DOHH2 (cell line): Measurements from ENCODE around the gene PLEKHJ1.

ENCODE experiments used
- H3F3A ChIP-seq: fragments of 200-600 bp; sonication (generic), shearing (Covaris generic); 2 replicates; pipeline ENCODE4 v1.6.0; 2016; ENCODE audit warnings: antibody characterized with exemption, mild to moderate bottlenecking; ENCODE audit not compliant: control insufficient read depth, insufficient read depth
- H3K27ac ChIP-seq: fragments of 200-600 bp; sonication (generic); 2 replicates; pipeline ENCODE4 v1.5.1; 2014; ENCODE audit warnings: low read depth, mild to moderate bottlenecking, low read length, moderate library complexity
- H3K27me3 ChIP-seq: fragments of 200-600 bp; sonication (generic); 2 replicates; pipeline ENCODE4 v1.6.1; 2014; ENCODE audit warnings: mild to moderate bottlenecking, low read length, mixed read lengths; ENCODE audit not compliant: control insufficient read depth
- H3K36me3 ChIP-seq: fragments of 200-600 bp; sonication (generic); 2 replicates; pipeline ENCODE4 v1.6.1; 2014; ENCODE audit warnings: mild to moderate bottlenecking, low read length, moderate library complexity, mixed read lengths; ENCODE audit not compliant: control insufficient read depth
- H3K4me1 ChIP-seq: fragments of 200-600 bp; sonication (generic); 2 replicates; pipeline ENCODE4 v1.6.1; 2014; ENCODE audit warnings: mild to moderate bottlenecking, low read length, mixed read lengths; ENCODE audit not compliant: control insufficient read depth
- H3K4me2 ChIP-seq: fragments of 200-600 bp; sonication (generic); 2 replicates; pipeline ENCODE4 v1.6.0; 2014; ENCODE audit warnings: mild to moderate bottlenecking, low read length, moderate library complexity
- H3K4me3 ChIP-seq: fragments of 200-600 bp; sonication (generic); 2 replicates; pipeline ENCODE4 v1.5.1; 2014; ENCODE audit warnings: mild to moderate bottlenecking, low read length, mixed read lengths
- H3K79me2 ChIP-seq: fragments of 200-600 bp; sonication (generic); 2 replicates; pipeline ENCODE4 v1.6.1; 2014; ENCODE audit warnings: mild to moderate bottlenecking, low read length, mixed read lengths; ENCODE audit not compliant: control insufficient read depth
- H3K9me2 ChIP-seq: fragments of 200-600 bp; sonication (generic); replicated peaks from 2 replicates; pipeline ENCODE4 v1.6.1; 2014; ENCODE audit warnings: mild to moderate bottlenecking, low read length, mixed read lengths; ENCODE audit not compliant: control insufficient read depth
- H3K9me3 ChIP-seq: fragments of 200-600 bp; sonication (generic); 2 replicates; pipeline ENCODE4 v1.6.1; 2014; ENCODE audit warnings: antibody characterized with exemption, low read length, mixed read lengths; ENCODE audit not compliant: control insufficient read depth, insufficient read depth
- H4K20me1 ChIP-seq: fragments of 200-600 bp; sonication (generic); 2 replicates; pipeline ENCODE4 v1.6.0; 2014; ENCODE audit warnings: low read depth, mild to moderate bottlenecking, antibody characterized with exemption, low read length, moderate library complexity; ENCODE audit not compliant: control insufficient read depth, insufficient read depth
- EZH2phosphoT487 ChIP-seq: fragments of 200-600 bp; sonication (generic); IDR thresholded peaks from 2 replicates; pipeline ENCODE4 v1.6.1; 2017; ENCODE audit warnings: borderline replicate concordance, mild to moderate bottlenecking, antibody characterized with exemption, low read length, moderate library complexity, mixed read lengths
- TF ChIP-seq, protein P1 (sequence below): fragments of 200-600 bp; sonication (generic); IDR thresholded peaks from one replicate; pipeline ENCODE4 v1.5.1; 2014; ENCODE audit warnings: antibody characterized with exemption, mild to moderate bottlenecking, low read depth, low read length; ENCODE audit not compliant: poor library complexity, severe bottlenecking

Gene PLEKHJ1

DNA sequence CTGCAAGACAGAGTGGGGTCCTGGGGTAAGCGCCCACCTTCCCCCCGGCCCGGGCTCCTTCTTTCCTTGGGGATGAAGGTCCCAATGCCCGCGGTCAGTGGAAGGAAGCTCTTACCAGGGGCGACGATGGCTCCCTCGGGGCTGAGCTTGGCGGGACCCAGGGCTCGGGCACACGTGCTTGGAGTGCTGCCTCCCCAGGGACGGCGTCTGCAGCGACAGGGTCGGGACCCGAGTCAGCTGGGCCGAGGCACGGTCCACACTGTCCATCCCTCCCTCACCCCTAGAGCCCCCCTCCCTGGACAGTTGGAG lies 16.6 kb upstream of the PLEKHJ1 start:
- peaks cover 47% of the 10 kb centered on the region for H3K4me1 ChIP-seq
- peaks cover 19% of the 10 kb centered on the region; the same call in 1 of the 2 replicates for H3K36me3 ChIP-seq
- H3K4me3 ChIP-seq, result peak overlapping the region; percentile 30
- H3K9me2 ChIP-seq, result no peaks in the 10 kb centered on the region
- H3K4me2 ChIP-seq, result peak overlapping the region; percentile 65
- H3K27ac ChIP-seq, result no peak overlapping the region
- no peaks in the 10 kb centered on the region for H3K9me3 ChIP-seq
- peaks cover 13% of the 10 kb centered on the region for H3F3A ChIP-seq
- TF ChIP-seq, protein P1, sequence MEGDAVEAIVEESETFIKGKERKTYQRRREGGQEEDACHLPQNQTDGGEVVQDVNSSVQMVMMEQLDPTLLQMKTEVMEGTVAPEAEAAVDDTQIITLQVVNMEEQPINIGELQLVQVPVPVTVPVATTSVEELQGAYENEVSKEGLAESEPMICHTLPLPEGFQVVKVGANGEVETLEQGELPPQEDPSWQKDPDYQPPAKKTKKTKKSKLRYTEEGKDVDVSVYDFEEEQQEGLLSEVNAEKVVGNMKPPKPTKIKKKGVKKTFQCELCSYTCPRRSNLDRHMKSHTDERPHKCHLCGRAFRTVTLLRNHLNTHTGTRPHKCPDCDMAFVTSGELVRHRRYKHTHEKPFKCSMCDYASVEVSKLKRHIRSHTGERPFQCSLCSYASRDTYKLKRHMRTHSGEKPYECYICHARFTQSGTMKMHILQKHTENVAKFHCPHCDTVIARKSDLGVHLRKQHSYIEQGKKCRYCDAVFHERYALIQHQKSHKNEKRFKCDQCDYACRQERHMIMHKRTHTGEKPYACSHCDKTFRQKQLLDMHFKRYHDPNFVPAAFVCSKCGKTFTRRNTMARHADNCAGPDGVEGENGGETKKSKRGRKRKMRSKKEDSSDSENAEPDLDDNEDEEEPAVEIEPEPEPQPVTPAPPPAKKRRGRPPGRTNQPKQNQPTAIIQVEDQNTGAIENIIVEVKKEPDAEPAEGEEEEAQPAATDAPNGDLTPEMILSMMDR, result no peak
- no peak for TF ChIP-seq EZH2phosphoT487
- H4K20me1 ChIP-seq, result no peaks in the 10 kb centered on the region
- H3K79me2 ChIP-seq, result peaks cover 4% of the 10 kb centered on the region
- H3K27me3 ChIP-seq, result no peaks in the 10 kb centered on the region

DNA sequence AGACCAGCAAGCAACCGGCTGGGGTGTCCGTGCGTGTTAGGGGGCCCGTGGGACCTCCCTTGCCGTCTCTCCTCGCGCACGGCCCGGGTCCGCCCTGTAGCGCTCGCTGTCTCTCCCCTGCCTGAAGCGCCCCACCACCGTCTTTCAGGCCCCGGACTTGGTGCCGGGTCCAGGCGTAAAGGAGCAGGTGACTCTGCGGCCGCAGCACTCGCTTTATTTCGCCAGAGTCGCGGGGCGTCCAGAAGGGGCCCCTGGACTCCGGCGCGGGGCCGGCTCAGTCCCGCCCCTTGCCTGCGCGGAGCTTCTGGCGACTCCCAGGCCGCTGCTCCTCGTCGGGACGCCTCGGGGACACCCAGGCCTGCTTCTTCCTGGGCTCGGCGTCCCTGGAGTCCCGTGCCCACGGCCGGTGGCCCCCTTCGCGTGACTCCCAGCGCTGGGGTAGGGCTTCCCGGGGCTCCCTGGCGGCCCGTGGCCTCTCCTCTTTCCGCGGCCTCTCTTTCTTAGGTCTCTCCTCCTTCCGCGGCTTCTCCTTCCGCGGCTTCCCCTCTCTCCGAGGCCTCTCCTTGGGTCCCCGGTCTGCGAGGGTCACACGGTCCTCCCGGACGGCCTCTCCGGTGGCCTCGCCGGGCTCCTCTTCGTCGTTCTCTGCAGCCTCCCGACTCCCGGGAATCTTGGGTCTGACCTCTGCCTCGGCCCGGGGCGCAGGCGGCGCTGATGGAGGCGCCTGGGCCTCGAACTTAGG lies 16.1 kb upstream of the PLEKHJ1 start:
- Histone ChIP-seq H3K9me3 (no peaks in the 10 kb centered on the region), H3K79me2 (peaks cover 4% of the 10 kb centered on the region), H3K36me3 (peaks cover 25% of the 10 kb centered on the region), H3K4me1 (peaks cover 42% of the 10 kb centered on the region), H3K4me3 (peak overlapping the region; percentile 30; the same call in 1 of the 2 replicates), H4K20me1 (no peaks in the 10 kb centered on the region), H3K27ac (no peak overlapping the region), H3K9me2 (no peaks in the 10 kb centered on the region), H3F3A (peaks cover 11% of the 10 kb centered on the region), H3K4me2 (peak overlapping the region; percentile 65), H3K27me3 (no peaks in the 10 kb centered on the region)
- no peak for TF ChIP-seq EZH2phosphoT487
- TF ChIP-seq, protein P1, result no peak

DNA sequence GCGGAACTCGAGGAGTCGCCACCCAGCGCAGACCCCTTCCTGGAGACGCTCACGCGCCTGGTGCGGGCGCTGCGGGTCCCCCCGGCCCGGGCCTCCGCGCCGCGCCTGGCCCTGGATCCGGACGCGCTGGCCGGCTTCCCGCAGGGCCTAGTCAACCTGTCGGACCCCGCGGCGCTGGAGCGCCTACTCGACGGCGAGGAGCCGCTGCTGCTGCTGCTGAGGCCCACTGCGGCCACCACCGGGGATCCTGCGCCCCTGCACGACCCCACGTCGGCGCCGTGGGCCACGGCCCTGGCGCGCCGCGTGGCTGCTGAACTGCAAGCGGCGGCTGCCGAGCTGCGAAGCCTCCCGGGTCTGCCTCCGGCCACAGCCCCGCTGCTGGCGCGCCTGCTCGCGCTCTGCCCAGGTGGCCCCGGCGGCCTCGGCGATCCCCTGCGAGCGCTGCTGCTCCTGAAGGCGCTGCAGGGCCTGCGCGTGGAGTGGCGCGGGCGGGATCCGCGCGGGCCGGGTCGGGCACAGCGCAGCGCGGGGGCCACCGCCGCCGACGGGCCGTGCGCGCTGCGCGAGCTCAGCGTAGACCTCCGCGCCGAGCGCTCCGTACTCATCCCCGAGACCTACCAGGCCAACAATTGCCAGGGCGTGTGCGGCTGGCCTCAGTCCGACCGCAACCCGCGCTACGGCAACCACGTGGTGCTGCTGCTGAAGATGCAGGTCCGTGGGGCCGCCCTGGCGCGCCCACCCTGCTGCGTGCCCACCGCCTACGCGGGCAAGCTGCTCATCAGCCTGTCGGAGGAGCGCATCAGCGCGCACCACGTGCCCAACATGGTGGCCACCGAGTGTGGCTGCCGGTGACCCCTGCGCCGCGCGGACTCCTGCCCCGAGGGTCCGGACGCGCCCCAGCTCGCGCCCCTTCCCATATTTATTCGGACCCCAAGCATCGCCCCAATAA lies 15.3 kb upstream of the PLEKHJ1 start:
- Histone ChIP-seq H3K4me1 (peaks cover 33% of the 10 kb centered on the region), H3K4me3 (no peak overlapping the region), H3K9me2 (no peaks in the 10 kb centered on the region), H3K4me2 (no peak overlapping the region), H3K27ac (no peak overlapping the region), H4K20me1 (no peaks in the 10 kb centered on the region), H3K9me3 (no peaks in the 10 kb centered on the region), H3K79me2 (no peaks in the 10 kb centered on the region), H3K36me3 (peaks cover 33% of the 10 kb centered on the region), H3F3A (peaks cover 11% of the 10 kb centered on the region), H3K27me3 (no peaks in the 10 kb centered on the region)
- no peak for TF ChIP-seq EZH2phosphoT487
- TF ChIP-seq, protein P1, result no peak
